Activated naive CD8-positive, alpha-beta T cell treated with anti-CD3 and anti-CD28 coated beads for 36 hours (primary cell): ENCODE measurements around the gene VAMP3. TPM values are rescaled to one million over a fixed set of nuclear protein-coding genes. Genes with fewer than 3 reads are reported as not detected.

ENCODE experiments used
- DNase-seq: peaks from one replicate; pipeline ENCODE4 v3.0.0; 2021
- H3K27ac Mint-ChIP-seq: one replicate; pipeline ENCODE4 v1.8.0; 2022; ENCODE audit warnings: mild to moderate bottlenecking, moderate library complexity, mixed read lengths
- H3K27me3 Mint-ChIP-seq: one replicate; pipeline ENCODE4 v1.8.0; 2022; ENCODE audit warnings: mild to moderate bottlenecking, mixed read lengths
- H3K36me3 Mint-ChIP-seq: one replicate; pipeline ENCODE4 v1.8.0; 2021; ENCODE audit warnings: mild to moderate bottlenecking, mixed read lengths
- H3K4me1 Mint-ChIP-seq: one replicate; pipeline ENCODE4 v1.8.0; 2021; ENCODE audit warnings: mixed read lengths
- H3K4me3 Mint-ChIP-seq: one replicate; pipeline ENCODE4 v1.8.0; 2022; ENCODE audit warnings: mild to moderate bottlenecking, moderate library complexity, mixed read lengths
- H3K9me3 Mint-ChIP-seq: one replicate; pipeline ENCODE4 v1.8.0; 2022; ENCODE audit warnings: mixed read lengths
- total RNA-seq, 2 experiments: library from RNA; stranded (reverse); gene quantifications; one replicate each; pipeline ENCODE4 v1.2.3, GENCODE V29; 2021

Gene VAMP3, protein sequence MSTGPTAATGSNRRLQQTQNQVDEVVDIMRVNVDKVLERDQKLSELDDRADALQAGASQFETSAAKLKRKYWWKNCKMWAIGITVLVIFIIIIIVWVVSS
- total RNA-seq = 10 to 100 TPM; 15.1 to 18.5 TPM

DNA sequence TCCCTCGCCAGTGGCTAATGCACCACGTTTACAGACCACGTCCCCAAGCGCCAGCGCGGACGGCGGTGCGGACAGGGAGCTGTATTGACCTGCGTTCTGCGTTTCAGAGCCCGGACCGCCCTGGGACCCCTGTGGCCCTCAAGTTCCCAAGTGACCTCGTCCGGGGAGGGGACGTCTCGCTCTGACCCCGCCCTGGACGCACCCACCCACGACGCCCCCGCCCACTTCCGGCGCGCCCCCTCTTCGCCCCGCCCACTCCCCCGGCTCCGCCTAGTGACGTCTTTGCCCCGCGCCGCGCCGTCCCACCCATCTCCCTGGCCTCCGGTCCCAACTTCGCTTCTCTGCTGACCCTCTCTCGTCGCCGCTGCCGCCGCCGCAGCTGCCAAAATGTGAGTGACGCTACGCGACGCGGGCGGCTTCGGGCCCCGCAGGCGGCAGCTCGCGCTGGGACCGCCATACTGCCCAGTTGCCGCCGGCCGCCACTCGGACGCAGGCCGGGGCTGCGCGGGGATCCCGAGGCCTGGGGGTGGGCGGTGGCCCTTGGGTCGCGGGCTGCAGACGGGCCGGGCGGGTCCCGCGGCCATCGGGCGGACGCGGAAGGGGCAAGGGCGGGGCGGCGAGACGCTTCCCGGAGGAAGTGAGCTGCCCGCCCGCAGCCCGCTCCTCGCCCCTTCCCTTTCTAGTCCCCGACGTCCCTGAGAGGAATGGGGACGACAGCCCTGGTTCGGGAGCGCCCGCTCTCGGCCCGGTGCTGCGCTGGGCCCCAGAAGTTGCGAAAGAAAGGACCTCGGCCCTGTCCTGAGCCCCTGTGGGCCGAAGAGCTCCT, at the start of gene VAMP3:
Gene VAMP3, plus strand, starts transcription at position 300 of the 826 bp plus-strand sequence. Its CDS starts 88 bp downstream, at position 388.
- Mint-ChIP-seq H3K36me3 (peaks cover 17% of the 10 kb centered on the region), H3K27me3 (peaks cover 28% of the 10 kb centered on the region), H3K9me3 (no peaks in the 10 kb centered on the region), H3K27ac (peak within 1 kb of the TSS; percentile 76), H3K4me1 (peaks cover 27% of the 10 kb centered on the region), H3K4me3 (peak within 1 kb of the TSS; percentile 89)
- DNase-seq = peak; percentile 84

DNA sequence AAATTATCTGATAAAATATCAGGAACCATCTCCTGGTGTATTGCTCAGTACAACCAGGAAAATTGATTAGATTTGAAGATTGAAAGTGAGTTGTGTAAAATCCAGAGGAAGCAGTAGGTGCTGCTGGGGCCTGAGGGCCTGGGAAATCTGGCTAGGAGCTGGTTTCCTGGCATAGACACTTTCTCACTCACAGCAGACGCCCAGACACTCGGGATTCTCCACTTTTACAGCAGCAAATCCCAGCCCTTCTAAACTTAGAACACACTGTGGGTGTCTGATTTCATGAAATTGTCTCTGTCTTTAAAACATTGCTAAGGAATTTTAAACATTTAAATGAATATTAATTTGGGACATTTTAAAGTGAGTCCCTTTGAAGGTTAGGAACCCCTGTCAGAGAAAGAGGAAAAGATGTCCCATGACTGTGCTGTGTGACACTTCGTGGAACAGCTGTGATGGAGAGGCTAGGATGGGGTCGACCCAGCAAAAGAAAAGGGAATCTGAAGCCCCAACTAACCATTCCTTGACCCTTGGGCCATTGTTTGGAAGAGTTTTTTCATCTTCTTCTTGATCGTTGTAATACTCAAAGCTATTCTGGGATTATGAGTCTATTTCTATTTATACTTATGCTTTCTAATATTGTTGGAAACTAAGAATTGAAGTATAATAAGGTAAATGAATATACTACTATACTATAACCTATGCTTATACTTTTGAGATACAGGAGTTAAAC, 49.0 kb upstream of the VAMP3 start:
- Mint-ChIP-seq H3K9me3 (no peaks in the 10 kb centered on the region), H3K4me3 (no peak overlapping the region), H3K36me3 (no peaks in the 10 kb centered on the region), H3K27ac (no peak overlapping the region), H3K27me3 (peaks cover 23% of the 10 kb centered on the region), H3K4me1 (peaks cover 8% of the 10 kb centered on the region)
- DNase-seq = no peak

DNA sequence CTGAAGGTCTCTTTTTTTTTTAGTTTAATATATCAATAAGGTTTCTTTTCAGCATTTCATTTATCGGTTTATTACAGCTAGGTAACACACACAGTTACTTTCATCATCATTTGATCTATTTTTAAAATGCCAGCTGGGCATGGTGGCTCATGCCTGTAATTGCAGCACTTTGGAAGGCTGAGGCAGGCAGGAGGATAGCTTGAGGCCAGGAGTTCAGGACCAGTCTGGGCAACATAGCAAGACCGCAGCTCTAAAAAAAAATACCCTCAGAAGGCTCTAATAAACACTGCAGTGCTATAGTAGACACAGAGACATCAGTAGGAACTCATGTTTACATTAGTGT, 48.5 kb upstream of the VAMP3 start:
- no peak for DNase-seq
- Mint-ChIP-seq H3K27ac (no peak overlapping the region), H3K36me3 (no peaks in the 10 kb centered on the region)

GRCh38 chr1:7726623-7727022, 44.5 kb upstream of the VAMP3 start:
- Mint-ChIP-seq H3K4me1 (peaks cover 8% of the 10 kb centered on the region), H3K4me3 (no peak overlapping the region), H3K27ac (no peak overlapping the region), H3K9me3 (no peaks in the 10 kb centered on the region), H3K36me3 (no peaks in the 10 kb centered on the region), H3K27me3 (peaks cover 13% of the 10 kb centered on the region)
- DNase-seq = no peak

More for the DNA sequence above, 48.5 kb upstream of the VAMP3 start:
- Mint-ChIP-seq H3K27me3 (peaks cover 23% of the 10 kb centered on the region), H3K9me3 (no peaks in the 10 kb centered on the region), H3K4me1 (peaks cover 8% of the 10 kb centered on the region), H3K4me3 (no peak overlapping the region)

DNA sequence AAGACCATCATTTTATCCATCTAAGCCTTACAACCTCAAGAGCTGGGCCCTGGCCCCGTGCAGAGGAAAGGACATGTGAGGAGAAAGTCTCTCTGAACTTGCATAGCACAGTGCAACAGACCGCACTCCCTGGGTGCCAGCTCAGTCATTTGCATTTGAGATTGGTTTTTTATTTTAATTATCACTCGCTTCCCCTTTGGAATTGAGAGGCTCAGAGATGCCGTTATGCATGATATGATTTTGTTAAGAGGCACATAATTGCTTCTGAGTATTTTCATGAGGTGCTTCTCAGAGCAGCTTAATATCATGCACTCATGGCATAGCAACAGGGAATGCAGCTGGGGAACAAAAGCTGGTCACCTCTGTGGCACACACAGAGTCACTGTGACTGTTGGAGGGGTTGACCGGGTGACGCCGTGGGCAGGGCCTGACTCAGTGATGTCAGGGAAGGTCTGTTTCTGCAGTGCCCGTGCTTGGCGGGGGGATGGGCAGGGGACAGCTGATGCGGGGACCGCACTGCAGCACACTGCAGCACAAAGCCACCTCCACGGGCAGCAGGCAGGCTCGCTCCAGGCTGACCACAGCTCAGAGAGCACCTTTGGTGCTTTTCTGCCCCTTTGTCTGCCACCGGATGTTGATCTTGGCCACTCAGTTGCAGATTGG, 43.2 kb upstream of the VAMP3 start:
- no peak overlapping the region for H3K27ac Mint-ChIP-seq

GRCh38 chr1:7729761-7730160, 41.3 kb upstream of the VAMP3 start:
- H3K4me1 Mint-ChIP-seq = peaks cover 8% of the 10 kb centered on the region
- H3K36me3 Mint-ChIP-seq = no peaks in the 10 kb centered on the region
- H3K9me3 Mint-ChIP-seq = no peaks in the 10 kb centered on the region
- no peak for DNase-seq
- no peak overlapping the region for H3K4me3 Mint-ChIP-seq
- H3K27ac Mint-ChIP-seq = no peak overlapping the region
- H3K27me3 Mint-ChIP-seq = peaks cover 28% of the 10 kb centered on the region

More for the DNA sequence above, 43.2 kb upstream of the VAMP3 start:
- Mint-ChIP-seq H3K9me3 (no peaks in the 10 kb centered on the region), H3K36me3 (no peaks in the 10 kb centered on the region), H3K27me3 (peaks cover 16% of the 10 kb centered on the region), H3K4me3 (no peak overlapping the region), H3K4me1 (peaks cover 8% of the 10 kb centered on the region)
- DNase-seq = no peak

GRCh38 chr1:7732331-7732730, 38.8 kb upstream of the VAMP3 start:
- no peak overlapping the region for H3K27ac Mint-ChIP-seq
- no peaks in the 10 kb centered on the region for H3K36me3 Mint-ChIP-seq
- H3K4me1 Mint-ChIP-seq = no peaks in the 10 kb centered on the region
- peaks cover 32% of the 10 kb centered on the region for H3K27me3 Mint-ChIP-seq
- DNase-seq = no peak
- no peaks in the 10 kb centered on the region for H3K9me3 Mint-ChIP-seq
- no peak overlapping the region for H3K4me3 Mint-ChIP-seq

DNA sequence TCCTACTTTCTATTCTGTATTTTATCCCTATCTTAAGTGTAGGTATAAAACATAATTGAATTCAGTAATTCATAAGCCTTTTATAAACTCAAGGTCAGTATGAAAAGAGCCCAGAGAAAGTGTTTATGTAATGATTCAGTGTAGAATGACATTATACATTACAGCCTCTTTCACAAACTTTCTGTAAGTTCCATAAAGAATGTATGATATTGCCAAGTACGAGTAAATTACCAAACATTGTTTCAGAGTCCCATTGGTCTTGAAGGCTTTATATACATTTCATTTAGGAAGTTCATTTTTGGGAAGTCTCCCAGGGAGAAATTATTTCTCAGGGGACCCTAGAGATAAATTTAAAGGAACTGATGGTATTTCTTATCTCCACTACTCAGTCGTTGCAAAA, 37.8 kb upstream of the VAMP3 start:
- Mint-ChIP-seq H3K4me1 (no peaks in the 10 kb centered on the region), H3K36me3 (no peaks in the 10 kb centered on the region), H3K27ac (no peak overlapping the region), H3K4me3 (no peak overlapping the region), H3K27me3 (peaks cover 37% of the 10 kb centered on the region), H3K9me3 (no peaks in the 10 kb centered on the region)
- DNase-seq = no peak

GRCh38 chr1:7738044-7738443, 33.1 kb upstream of the VAMP3 start:
- peaks cover 5% of the 10 kb centered on the region for H3K4me1 Mint-ChIP-seq
- no peak overlapping the region for H3K4me3 Mint-ChIP-seq
- H3K27ac Mint-ChIP-seq = no peak overlapping the region
- H3K36me3 Mint-ChIP-seq = peaks cover 3% of the 10 kb centered on the region
- peaks cover 8% of the 10 kb centered on the region for H3K9me3 Mint-ChIP-seq
- peaks cover 23% of the 10 kb centered on the region for H3K27me3 Mint-ChIP-seq
- no peak for DNase-seq

DNA sequence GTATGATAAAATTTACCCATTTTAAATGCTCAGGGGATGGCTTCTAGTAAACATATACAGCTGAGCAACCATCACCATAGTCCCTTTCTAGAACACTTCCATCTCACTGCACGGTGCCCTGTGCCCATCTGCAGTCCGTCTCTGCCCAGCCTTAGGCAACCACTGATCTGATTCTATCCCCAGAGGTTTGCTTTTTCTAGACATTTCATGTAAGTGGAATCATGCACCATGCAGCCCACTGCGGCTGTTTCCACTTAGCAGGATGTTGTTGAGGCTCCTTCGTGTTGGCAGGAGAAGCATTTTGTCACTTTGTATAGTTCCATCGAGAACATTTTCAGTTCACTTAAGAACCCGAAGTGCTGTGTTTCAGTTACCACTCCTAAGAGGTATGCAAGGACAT, 27.8 kb upstream of the VAMP3 start:
- Mint-ChIP-seq H3K36me3 (peaks cover 3% of the 10 kb centered on the region), H3K9me3 (peaks cover 8% of the 10 kb centered on the region), H3K4me3 (no peak overlapping the region), H3K27me3 (peaks cover 1% of the 10 kb centered on the region), H3K4me1 (peaks cover 5% of the 10 kb centered on the region), H3K27ac (no peak overlapping the region)
- DNase-seq = no peak

DNA sequence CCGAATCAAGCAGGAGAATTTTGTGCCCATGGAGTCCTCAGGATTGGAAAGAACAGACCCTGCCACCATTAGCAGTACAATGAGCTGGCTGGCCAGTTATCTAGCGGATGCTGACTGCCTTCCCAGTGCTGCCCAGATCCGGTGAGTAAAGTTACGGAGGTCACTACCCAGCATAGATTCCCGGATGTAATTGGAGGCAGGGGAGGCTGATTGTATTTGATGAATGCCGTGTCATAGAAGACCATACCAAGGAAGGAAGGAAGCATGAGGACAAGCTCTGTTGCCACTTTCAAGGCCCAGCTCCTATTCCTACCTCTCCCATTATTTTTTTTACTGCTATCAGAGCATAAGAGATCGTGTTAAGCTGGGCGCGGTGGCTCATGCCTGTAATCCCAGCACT, 26.2 kb upstream of the VAMP3 start:
- no peaks in the 10 kb centered on the region for H3K4me1 Mint-ChIP-seq
- no peaks in the 10 kb centered on the region for H3K36me3 Mint-ChIP-seq
- no peaks in the 10 kb centered on the region for H3K27me3 Mint-ChIP-seq
- no peaks in the 10 kb centered on the region for H3K9me3 Mint-ChIP-seq
- DNase-seq = no peak
- no peak overlapping the region for H3K27ac Mint-ChIP-seq
- H3K4me3 Mint-ChIP-seq = no peak overlapping the region

GRCh38 chr1:7745783-7746182, 25.3 kb upstream of the VAMP3 start:
- no peak overlapping the region for H3K27ac Mint-ChIP-seq
- no peaks in the 10 kb centered on the region for H3K27me3 Mint-ChIP-seq
- no peaks in the 10 kb centered on the region for H3K36me3 Mint-ChIP-seq
- DNase-seq = no peak
- no peaks in the 10 kb centered on the region for H3K4me1 Mint-ChIP-seq
- no peak overlapping the region for H3K4me3 Mint-ChIP-seq
- H3K9me3 Mint-ChIP-seq = no peaks in the 10 kb centered on the region

- Mint-ChIP-seq H3K27ac (no peak overlapping the region), H3K4me1 (no peaks in the 10 kb centered on the region), H3K4me3 (no peak overlapping the region), H3K27me3 (no peaks in the 10 kb centered on the region), H3K36me3 (no peaks in the 10 kb centered on the region), H3K9me3 (no peaks in the 10 kb centered on the region)
- no peak for DNase-seq
Observed at GRCh38 chr1:7747605-7748004, 23.5 kb upstream of the VAMP3 start.

DNA sequence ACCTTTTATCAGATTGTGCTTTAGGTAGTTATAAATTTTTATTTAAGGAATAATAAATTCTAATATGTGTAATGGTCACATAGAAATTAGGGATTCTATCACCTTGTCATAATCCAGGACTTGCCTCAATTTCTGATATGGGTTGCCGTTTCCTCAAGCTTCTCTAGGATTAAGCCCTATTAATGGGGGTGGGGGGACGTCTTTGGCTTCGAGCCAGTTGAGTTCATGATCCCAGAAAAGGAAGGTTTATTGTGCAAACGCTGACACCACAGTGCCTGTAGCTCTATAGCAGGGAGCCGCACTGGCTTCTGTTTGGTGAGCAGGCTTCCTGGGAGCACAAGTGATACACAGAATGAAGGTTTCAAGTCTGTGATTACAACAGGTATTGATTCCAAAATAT, 22.0 kb upstream of the VAMP3 start:
- Mint-ChIP-seq H3K4me3 (no peak overlapping the region), H3K9me3 (no peaks in the 10 kb centered on the region), H3K4me1 (peaks cover 3% of the 10 kb centered on the region), H3K27me3 (peaks cover 12% of the 10 kb centered on the region), H3K36me3 (no peaks in the 10 kb centered on the region), H3K27ac (no peak overlapping the region)
- DNase-seq = no peak

DNA sequence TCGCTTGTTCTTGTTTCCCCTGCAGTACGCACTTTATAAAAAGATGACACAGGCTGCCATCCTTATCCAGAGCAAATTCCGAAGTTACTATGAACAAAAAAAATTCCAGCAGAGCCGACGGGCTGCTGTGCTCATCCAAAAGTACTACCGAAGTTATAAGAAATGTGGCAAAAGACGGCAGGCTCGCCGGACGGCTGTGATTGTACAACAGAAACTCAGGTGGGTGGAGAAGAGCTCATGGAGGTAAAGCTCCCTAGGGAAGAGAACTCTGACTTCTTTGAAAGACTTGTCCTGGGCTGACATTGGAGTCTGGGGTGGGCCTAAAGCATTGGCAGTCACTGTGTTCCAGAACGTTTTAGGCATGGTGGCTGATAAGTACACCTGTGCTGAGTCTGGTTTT, 19.9 kb upstream of the VAMP3 start:
- no peaks in the 10 kb centered on the region for H3K9me3 Mint-ChIP-seq
- peaks cover 22% of the 10 kb centered on the region for H3K27me3 Mint-ChIP-seq
- no peak overlapping the region for H3K4me3 Mint-ChIP-seq
- no peaks in the 10 kb centered on the region for H3K36me3 Mint-ChIP-seq
- no peak for DNase-seq
- peaks cover 5% of the 10 kb centered on the region for H3K4me1 Mint-ChIP-seq
- H3K27ac Mint-ChIP-seq = no peak overlapping the region
